GM12878 (cell line): ENCODE results near the gene NTSR1. TPM values are rescaled to one million over a fixed set of nuclear protein-coding genes. Genes with fewer than 3 reads are reported as not detected.

Experiments used
- ATAC-seq: fragments of 200-7000 bp; cut with Tn5 transposase; 3 replicates; pipeline ENCODE4 v1.9.1; 2020; ENCODE audit warnings: mild to moderate bottlenecking, moderate library complexity
- BruUV-seq: library from RNA; stranded (reverse); fragments of 400-500 nt; replicated peaks from 2 replicates; lab custom pipeline; 2021; lab: Mats Ljungman, UMichigan
- CTCF ChIA-PET: fragments of 300-600 bp; sonication (Branson Sonifier 250); formaldehyde crosslinking; extraction: SDS; loops from one replicate; lab custom pipeline; 2021; ENCODE audit warnings: inconsistent platforms; lab: Yijun Ruan, JAX
- POLR2A ChIA-PET: fragments of 350-600 bp; formaldehyde crosslinking; extraction: SDS; loops from one replicate; lab custom pipeline; 2021; ENCODE audit warnings: inconsistent platforms; lab: Charles Lee
- RAD21 ChIA-PET: fragments of 300-600 bp; sonication (Branson Sonifier 250); formaldehyde crosslinking; loops from one replicate; lab custom pipeline; 2023; ENCODE audit warnings: antibody characterized with exemption; ENCODE audit not compliant: unreplicated experiment; lab: Charles Lee
- SMC1A ChIA-PET: fragments of 300-600 bp; sonication (Branson Sonifier 250); formaldehyde crosslinking; loops from one replicate; lab custom pipeline; 2023; ENCODE audit not compliant: unreplicated experiment, uncharacterized antibody; lab: Charles Lee
- DNase-seq: peaks from one replicate; pipeline ENCODE4 v3.0.0-alpha.2; 2011; ENCODE audit warnings: low read depth, low spot score
- FAIRE-seq: peaks from 3 replicates; lab custom pipeline; 2011; peaks lifted over from hg19 to GRCh38; lab: Jason Lieb, UNC
- H2AFZ ChIP-seq: 2 replicates; pipeline ENCODE4 v1.6.0; 2011; ENCODE audit warnings: low read depth, low read length, control low read depth; ENCODE audit not compliant: control insufficient read depth
- H3K27ac ChIP-seq: 2 replicates; pipeline ENCODE4 v1.5.1; 2011; ENCODE audit warnings: control low read depth; ENCODE audit not compliant: control insufficient read depth, insufficient read depth
- H3K27me3 ChIP-seq, 2 experiments: replicated peaks in 1 of 2; 2 replicates each; pipeline versions ENCODE4 v1.6.0 to v1.6.1; 2011; ENCODE audit warnings: low read length in 1 of 2; ENCODE audit not compliant: control insufficient read depth in 2 of 2, insufficient read depth in 2 of 2
- H3K36me3 ChIP-seq, 2 experiments: 2 replicates each; pipeline ENCODE4 v1.5.1; 2011; ENCODE audit warnings: low read length in 1 of 2; ENCODE audit not compliant: control insufficient read depth in 2 of 2, insufficient read depth in 2 of 2
- H3K4me1 ChIP-seq: 2 replicates; pipeline ENCODE4 v1.6.1; 2011; ENCODE audit warnings: mild to moderate bottlenecking, low read length, moderate library complexity, mixed read lengths; ENCODE audit not compliant: control insufficient read depth, insufficient read depth
- H3K4me2 ChIP-seq: 2 replicates; pipeline ENCODE4 v1.6.0; 2011; ENCODE audit warnings: control low read depth; ENCODE audit not compliant: control insufficient read depth, insufficient read depth
- H3K4me3 ChIP-seq: fragments of 200-600 bp; sonication (generic); 2 replicates; pipeline ENCODE4 v1.5.1; 2016
- H3K79me2 ChIP-seq: 2 replicates; pipeline ENCODE4 v1.6.0; 2011; ENCODE audit warnings: low read length; ENCODE audit not compliant: control insufficient read depth, insufficient read depth
- H3K9ac ChIP-seq: 2 replicates; pipeline ENCODE4 v1.8.0; 2011; ENCODE audit warnings: low read length, control low read depth, mixed read lengths; ENCODE audit not compliant: control insufficient read depth, insufficient read depth
- H3K9me3 ChIP-seq: replicated peaks from 3 replicates; pipeline ENCODE4 v1.5.1; 2011; ENCODE audit warnings: mild to moderate bottlenecking, low read length; ENCODE audit not compliant: control insufficient read depth, insufficient read depth
- H4K20me1 ChIP-seq: 2 replicates; pipeline ENCODE4 v1.6.0; 2011; ENCODE audit not compliant: control insufficient read depth, insufficient read depth
- HCFC1 ChIP-seq: fragments of 150-350 bp; IDR thresholded peaks from 2 replicates; pipeline ENCODE4 v1.6.1; 2014; ENCODE audit warnings: low read length
- MAX ChIP-seq: IDR thresholded peaks from 2 replicates; pipeline ENCODE4 v1.6.1; 2012; ENCODE audit warnings: low read depth, low read length, improper control_type of control experiment
- SIN3A ChIP-seq: IDR thresholded peaks from 2 replicates; pipeline ENCODE4 v1.6.1; 2012; ENCODE audit warnings: low read depth, low read length, improper control_type of control experiment
- ZNF207 ChIP-seq: fragments of 450-650 bp; IDR thresholded peaks from 2 replicates; pipeline ENCODE4 v1.6.1; 2014; ENCODE audit warnings: antibody characterized with exemption, mild to moderate bottlenecking, borderline replicate concordance
- WGBS: methylation state at CpG from one replicate; pipeline ENCODE4 v1.1.6; 2016; ENCODE audit warnings: low lambda C conversion rate; ENCODE audit not compliant: insufficient replicate concordance, insufficient coverage; ENCODE audit errors: missing lambda C conversion rate; 5-methylcytosine and 5-hydroxymethylcytosine counted together
- in situ Hi-C: fragments of 300-500 bp; cut with MboI; formaldehyde crosslinking; loops from 9 replicates; pipeline ENCODE4 v1.14.3; 2018; ENCODE audit warnings: mixed read lengths
- intact Hi-C: fragments of 100-400 bp; cut with micrococcal nuclease; formaldehyde crosslinking; loops from one replicate; pipeline ENCODE4 v1.14.2; 2022; ENCODE audit not compliant: unreplicated experiment
- polyA plus RNA-seq, 11 experiments: library from polyadenylated mRNA; depleted of rRNA in 4 of 11; unstranded in 6 of 11; stranded (reverse) in 5 of 11; fragments of >200 nt; fragmentation: Nextera tagmentation in 4 of 11; fragmentation: Illumina TruSeq in 1 of 11; extraction: Ambion mirVana in 4 of 11; extraction: Trizol in 1 of 11; gene quantifications; 1 replicate in 1 of 11; 2 replicates in 10 of 11; pipeline versions ENCODE4 v1.2.1 to v1.2.3, GENCODE V29; 2011 to 2016; ENCODE audit warnings: inconsistent platforms in 2 of 11, missing spikeins in 2 of 11, low read depth in 1 of 11
- total RNA-seq, 4 experiments: library from RNA; depleted of rRNA in 3 of 4; stranded (reverse); fragments of >200 nt in 3 of 4; fragmentation: Illumina TruSeq in 1 of 4; extraction: Trizol in 1 of 4; gene quantifications; 2 replicates each; pipeline versions ENCODE4 v1.2.1 to v1.2.3, GENCODE V29; 2013 to 2021
- TF ChIP-seq, protein P1 (sequence below): IDR thresholded peaks from 2 replicates; pipeline ENCODE4 v1.6.1; 2011; ENCODE audit warnings: borderline replicate concordance, low read depth, mild to moderate bottlenecking, moderate library complexity, low read length; ENCODE audit not compliant: insufficient read depth, poor library complexity, severe bottlenecking
- TF ChIP-seq, protein P2 (sequence below): fragments of 450-650 bp; formaldehyde crosslinking; IDR thresholded peaks from 2 replicates; pipeline ENCODE4 v1.4.0; 2022; ENCODE audit warnings: mild to moderate bottlenecking, moderate library complexity
- TF ChIP-seq, protein P3 (sequence below): fragments of 150-350 bp; IDR thresholded peaks from 2 replicates; pipeline ENCODE4 v1.6.1; 2014; ENCODE audit warnings: mild to moderate bottlenecking, low read depth, low read length

The NTSR1 gene
- total and polyA plus RNA-seq, 10 of the 15 experiments (the other 5 are each of a cell fraction or from before 2014, with no cell fraction given) = not detected

GRCh38 chr20:62674370-62674769 lies 34.3 kb upstream of the NTSR1 start:
- no peak for ATAC-seq
- ChIA-PET CTCF (no interaction called here), POLR2A (no interaction called here), RAD21 (no interaction called here), SMC1A (no interaction called here)
- 85% methylated on average over 11 of the region's 11 CpGs for WGBS
- no peak overlapping the region for H2AFZ ChIP-seq
- H4K20me1 ChIP-seq = no peaks in the 10 kb centered on the region
- DNase-seq = no peak
- in situ Hi-C loops = no loop called here
- H3K9me3 ChIP-seq = no peaks in the 10 kb centered on the region
- H3K4me1 ChIP-seq = no peaks in the 10 kb centered on the region; the same call in 1 of the 2 replicates
- H3K27me3 ChIP-seq = no peaks in the 10 kb centered on the region
- H3K4me3 ChIP-seq = no peak overlapping the region
- FAIRE-seq = no peak
- TF ChIP-seq, protein P1, sequence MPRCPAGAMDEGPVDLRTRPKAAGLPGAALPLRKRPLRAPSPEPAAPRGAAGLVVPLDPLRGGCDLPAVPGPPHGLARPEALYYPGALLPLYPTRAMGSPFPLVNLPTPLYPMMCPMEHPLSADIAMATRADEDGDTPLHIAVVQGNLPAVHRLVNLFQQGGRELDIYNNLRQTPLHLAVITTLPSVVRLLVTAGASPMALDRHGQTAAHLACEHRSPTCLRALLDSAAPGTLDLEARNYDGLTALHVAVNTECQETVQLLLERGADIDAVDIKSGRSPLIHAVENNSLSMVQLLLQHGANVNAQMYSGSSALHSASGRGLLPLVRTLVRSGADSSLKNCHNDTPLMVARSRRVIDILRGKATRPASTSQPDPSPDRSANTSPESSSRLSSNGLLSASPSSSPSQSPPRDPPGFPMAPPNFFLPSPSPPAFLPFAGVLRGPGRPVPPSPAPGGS = peak; percentile 51
- no peak for TF ChIP-seq ZNF207
- intact Hi-C loops = no loop called here
- no peaks in the 10 kb centered on the region; a peak in 1 of 4 replicates for H3K36me3 ChIP-seq
- no peak overlapping the region for H3K4me2 ChIP-seq
- no peaks in the 10 kb centered on the region for H3K79me2 ChIP-seq
- BruUV-seq = no TSS peak
- H3K27ac ChIP-seq = no peak overlapping the region
- H3K9ac ChIP-seq = no peak overlapping the region

DNA sequence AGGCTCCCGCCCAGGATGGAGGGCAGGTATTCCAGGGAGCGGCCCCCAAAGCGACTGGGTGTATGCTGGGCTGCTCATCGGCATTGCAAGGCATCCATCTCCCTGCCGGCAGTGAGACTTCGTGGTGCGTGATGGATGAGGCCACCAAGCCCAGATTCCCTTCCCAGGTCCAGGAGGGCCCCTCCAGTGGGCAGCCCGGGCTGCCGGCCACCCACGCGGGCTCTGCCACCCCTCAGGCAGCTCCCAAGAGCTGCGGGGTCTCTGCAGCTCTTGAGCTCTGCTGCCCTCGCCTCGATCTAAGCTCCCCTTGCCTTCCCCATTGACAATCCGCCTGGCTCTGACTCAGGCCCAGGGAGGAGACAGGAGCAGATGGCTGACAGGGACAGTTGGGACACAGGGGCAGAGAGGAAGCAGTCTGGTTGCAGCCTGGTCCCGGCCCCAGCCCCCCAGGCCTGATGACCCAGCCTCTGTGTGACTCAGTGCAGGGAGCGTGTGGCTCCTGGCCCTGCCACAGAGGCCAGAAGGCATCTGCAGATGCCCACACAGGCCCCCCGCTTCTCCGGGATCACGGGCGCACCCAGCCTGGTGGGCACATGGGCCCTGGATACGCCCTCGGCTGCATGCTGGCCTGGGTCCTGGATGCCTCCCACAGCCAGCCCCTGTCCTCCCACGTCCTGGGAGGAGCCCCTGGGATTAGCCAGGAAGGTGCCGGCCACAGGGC lies 33.3 kb upstream of the NTSR1 start:
- POLR2A ChIA-PET = no interaction called here
- Histone ChIP-seq H3K4me3 (no peak overlapping the region), H3K9me3 (no peaks in the 10 kb centered on the region; the same call in 2 of the 3 replicates), H4K20me1 (no peaks in the 10 kb centered on the region), H3K9ac (no peak overlapping the region)
- no TSS peak for BruUV-seq
- no peak for DNase-seq
- no peak for ATAC-seq
- TF ChIP-seq, protein P2, sequence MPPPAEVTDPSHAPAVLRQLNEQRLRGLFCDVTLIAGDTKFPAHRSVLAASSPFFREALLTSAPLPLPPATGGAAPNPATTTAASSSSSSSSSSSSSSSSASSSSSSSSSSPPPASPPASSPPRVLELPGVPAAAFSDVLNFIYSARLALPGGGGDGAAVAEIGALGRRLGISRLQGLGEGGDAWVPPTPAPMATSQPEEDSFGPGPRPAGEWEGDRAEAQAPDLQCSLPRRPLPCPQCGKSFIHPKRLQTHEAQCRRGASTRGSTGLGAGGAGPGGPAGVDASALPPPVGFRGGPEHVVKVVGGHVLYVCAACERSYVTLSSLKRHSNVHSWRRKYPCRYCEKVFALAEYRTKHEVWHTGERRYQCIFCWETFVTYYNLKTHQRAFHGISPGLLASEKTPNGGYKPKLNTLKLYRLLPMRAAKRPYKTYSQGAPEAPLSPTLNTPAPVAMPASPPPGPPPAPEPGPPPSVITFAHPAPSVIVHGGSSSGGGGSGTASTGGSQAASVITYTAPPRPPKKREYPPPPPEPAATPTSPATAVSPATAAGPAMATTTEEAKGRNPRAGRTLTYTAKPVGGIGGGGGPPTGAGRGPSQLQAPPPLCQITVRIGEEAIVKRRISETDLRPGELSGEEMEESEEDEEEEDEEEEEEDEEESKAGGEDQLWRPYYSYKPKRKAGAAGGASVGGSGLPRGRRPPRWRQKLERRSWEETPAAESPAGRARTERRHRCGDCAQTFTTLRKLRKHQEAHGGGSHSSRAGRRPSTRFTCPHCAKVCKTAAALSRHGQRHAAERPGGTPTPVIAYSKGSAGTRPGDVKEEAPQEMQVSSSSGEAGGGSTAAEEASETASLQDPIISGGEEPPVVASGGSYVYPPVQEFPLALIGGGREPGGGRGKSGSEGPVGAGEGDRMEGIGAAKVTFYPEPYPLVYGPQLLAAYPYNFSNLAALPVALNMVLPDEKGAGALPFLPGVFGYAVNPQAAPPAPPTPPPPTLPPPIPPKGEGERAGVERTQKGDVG (CRISPR knock-in tag) = no peak
- TF ChIP-seq SIN3A = no peak
- TF ChIP-seq HCFC1 = no peak
- no peak for TF ChIP-seq MAX
- TF ChIP-seq, protein P3, sequence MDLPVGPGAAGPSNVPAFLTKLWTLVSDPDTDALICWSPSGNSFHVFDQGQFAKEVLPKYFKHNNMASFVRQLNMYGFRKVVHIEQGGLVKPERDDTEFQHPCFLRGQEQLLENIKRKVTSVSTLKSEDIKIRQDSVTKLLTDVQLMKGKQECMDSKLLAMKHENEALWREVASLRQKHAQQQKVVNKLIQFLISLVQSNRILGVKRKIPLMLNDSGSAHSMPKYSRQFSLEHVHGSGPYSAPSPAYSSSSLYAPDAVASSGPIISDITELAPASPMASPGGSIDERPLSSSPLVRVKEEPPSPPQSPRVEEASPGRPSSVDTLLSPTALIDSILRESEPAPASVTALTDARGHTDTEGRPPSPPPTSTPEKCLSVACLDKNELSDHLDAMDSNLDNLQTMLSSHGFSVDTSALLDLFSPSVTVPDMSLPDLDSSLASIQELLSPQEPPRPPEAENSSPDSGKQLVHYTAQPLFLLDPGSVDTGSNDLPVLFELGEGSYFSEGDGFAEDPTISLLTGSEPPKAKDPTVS = no peak
- TF ChIP-seq, all 136 proteins: peak for 0
- no peaks in the 10 kb centered on the region for H3K79me2 ChIP-seq
- no peak overlapping the region for H3K4me2 ChIP-seq
- in situ Hi-C loops = no loop called here
- 76% methylated on average over 25 of the region's 25 CpGs for WGBS
- no peaks in the 10 kb centered on the region for H3K27me3 ChIP-seq
- ChIA-PET SMC1A (no interaction called here), RAD21 (no interaction called here), CTCF (no interaction called here)
- intact Hi-C loops = no loop called here
- no peak overlapping the region for H3K27ac ChIP-seq
- H3K4me1 ChIP-seq = no peaks in the 10 kb centered on the region; the same call in 1 of the 2 replicates
- H2AFZ ChIP-seq = no peak overlapping the region
- no peak for FAIRE-seq
- no peaks in the 10 kb centered on the region; a peak in 1 of 4 replicates for H3K36me3 ChIP-seq
